GM18867 (cell line): ENCODE measurements around the gene ERI2.

Source experiments
- ATAC-seq: cut with Tn5 transposase; IDR thresholded peaks from one replicate; pipeline ENCODE4 v1.9.1; 2021; ENCODE audit warnings: mild to moderate bottlenecking, moderate library complexity; ENCODE audit not compliant: unreplicated experiment

The ERI2 gene, protein sequence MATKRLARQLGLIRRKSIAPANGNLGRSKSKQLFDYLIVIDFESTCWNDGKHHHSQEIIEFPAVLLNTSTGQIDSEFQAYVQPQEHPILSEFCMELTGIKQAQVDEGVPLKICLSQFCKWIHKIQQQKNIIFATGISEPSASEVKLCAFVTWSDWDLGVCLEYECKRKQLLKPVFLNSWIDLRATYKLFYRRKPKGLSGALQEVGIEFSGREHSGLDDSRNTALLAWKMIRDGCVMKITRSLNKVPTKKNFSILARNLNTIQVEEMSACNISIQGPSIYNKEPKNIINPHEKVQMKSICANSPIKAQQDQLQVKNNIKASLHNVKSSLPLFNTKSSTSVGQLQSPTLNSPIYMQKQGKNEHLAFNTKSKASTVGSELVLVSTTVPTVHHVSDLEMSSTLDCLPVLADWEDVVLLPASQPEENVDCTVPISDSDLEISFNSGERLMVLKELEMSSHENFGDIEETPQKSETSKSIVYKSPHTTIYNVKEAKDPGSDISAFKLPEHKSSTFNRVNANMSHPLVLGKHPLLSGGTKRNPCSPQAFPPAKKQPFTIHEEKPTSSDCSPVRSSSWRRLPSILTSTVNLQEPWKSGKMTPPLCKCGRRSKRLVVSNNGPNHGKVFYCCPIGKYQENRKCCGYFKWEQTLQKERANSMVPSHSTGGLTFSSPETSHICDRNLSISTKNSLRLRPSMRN

DNA sequence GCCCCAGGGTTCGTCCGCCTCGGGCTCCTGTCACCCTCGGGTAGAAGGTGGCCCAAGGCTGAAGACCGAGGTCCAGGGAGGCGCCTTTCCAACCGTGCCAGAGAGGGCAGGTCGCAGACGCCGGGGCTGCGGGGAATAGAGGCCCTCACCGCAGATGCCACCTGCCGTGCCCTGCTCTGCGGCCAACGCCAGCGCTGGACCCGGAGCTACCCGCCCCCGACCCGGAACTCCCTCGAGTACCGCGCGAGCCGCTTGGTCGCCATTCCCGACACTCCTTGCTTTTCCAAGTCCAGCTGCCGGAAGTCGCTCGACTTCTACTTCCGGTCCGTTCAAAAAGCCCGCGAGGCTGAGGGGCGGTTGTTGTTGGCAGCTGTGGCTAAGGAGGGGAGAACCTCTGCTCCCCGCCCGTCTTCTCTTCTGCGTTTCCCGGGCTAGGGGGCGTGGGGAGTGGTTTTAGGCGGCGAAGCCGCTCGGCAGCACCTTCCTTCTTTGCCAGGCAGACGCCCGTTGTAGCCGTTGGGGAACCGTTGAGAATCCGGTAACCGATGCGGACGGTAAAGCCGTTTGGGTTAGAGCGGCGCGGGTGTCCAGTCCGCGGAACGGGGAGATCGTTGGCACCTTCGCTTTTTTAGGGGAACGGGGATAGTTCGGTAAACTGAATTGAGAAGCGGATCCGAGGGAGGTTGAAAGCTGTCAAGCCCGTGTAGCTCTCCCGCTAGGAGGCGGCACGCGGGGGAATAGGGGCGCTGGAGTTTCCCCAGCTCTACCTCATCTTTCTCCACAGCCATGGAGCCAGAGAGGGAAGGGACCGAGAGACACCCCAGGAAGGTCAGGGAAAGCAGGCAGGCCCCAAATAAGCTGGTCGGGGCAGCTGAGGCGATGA lies at the start of gene ERI2, which contains the start of gene REXO5:
ERI2 (minus strand) TSS at position 305 of the 883 bp plus-strand sequence; CDS start at position 263, 42 bp downstream.
REXO5 (plus strand) TSS at position 360 of the 883 bp plus-strand sequence; CDS start at position 787, 427 bp downstream.
- peak; percentile 79 for ATAC-seq

DNA sequence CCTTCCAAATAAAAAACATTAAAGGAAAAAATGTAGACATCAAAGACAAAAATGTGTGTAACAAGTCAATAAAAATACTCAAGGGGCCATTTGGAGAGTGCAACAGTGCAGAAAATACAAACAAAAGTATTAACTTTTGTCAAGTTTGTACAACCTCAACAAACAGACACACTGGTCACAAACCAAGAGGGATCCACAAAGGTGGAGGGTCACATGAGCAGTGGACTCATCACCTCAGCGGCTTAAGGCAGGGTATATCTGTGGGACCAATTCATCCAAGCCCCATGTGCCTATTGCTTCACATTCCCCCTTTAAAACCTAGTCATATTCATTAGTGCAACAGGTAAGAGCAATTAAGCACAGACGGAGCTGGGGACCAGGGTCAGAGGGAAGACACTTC lies 48.7 kb upstream of the ERI2 start:
- ATAC-seq, result no peak

DNA sequence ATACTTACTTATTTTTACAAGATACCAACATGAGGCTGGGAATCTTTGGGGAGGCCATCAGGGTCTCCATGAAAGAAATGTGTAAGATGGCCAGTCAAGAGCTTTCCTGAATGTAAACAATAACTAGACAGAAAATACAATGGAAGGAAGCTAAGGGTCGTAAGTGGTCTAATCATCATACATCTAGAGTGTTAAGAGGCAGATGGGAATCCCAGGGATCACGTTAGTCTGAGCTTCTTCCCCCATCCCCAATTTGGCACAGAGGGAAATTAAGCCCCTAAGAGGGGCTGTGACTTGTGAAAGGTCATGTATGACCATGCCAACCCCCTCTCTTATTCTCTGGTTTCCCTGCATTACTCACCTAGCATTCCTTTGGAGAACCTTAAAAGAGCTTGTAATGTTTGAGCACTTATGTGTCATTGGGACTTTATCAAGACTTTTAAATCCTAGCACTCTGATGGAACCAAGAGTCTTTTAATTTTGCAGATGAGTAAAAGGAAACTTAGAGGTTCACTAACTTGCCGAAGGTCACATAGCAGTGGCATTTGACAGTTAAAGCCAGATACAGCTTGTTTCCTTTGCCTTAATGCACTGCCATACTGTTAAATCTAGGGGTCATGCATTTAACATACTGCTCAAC lies 47.8 kb upstream of the ERI2 start:
- ATAC-seq, result no peak

DNA sequence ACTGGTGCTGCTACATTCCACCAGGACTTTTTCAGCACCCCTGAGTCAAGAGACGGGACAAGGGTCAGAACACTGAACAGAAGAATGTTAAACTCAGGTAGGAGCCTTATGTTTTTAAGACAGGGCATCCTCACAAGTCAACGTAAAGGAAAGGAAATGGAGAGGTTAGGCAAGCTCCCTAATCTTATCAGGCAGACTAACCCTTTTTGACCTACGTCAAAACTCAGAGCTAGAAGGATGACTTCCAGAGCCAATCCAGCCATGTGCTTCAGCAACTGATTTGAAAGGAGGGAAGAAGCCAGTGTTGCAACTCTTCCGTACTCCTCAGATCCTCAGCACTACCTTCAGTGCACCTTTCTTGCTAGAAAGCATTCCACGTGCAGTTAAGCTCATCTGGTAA lies 46.9 kb upstream of the ERI2 start:
- no peak for ATAC-seq

DNA sequence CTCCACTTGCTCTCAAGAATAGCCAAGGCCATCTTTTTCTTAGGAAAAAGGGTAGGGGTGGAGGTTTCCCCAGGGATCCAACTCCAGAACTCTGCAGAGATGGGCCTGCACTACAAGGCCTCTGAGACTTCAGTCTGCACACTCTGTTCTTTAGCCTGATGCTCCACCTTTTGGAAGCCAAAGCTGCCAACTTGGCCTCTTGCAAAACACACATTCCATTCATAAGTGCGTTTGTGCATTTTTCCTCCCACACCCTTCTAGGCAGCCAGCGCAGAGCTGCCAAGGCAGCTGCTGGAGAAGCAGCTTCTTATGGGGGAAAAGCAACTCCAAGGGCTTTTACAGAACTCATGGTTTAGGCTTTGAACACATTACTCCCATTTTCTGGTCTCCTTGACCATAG lies 45.3 kb upstream of the ERI2 start:
- no peak for ATAC-seq

DNA sequence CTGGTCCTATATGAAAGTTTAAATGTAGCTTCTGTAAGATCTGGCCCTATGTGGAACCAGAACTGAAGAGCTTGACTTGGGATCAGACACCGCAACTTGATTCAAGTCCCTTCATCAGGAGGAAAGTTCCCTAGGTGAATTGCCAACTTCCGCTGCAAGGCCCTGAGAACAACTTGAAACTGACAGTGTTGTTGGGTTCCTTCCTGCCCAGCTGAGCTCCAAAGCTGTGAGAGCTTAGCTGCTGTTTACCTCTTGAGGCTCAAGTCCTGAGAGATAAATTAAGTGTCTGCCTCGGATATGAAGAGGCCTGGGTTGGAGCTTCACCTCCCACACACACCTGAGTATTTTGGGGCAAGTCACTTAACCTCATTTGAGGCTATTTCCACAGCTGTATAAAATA lies 44.7 kb upstream of the ERI2 start:
- ATAC-seq, result no peak

DNA sequence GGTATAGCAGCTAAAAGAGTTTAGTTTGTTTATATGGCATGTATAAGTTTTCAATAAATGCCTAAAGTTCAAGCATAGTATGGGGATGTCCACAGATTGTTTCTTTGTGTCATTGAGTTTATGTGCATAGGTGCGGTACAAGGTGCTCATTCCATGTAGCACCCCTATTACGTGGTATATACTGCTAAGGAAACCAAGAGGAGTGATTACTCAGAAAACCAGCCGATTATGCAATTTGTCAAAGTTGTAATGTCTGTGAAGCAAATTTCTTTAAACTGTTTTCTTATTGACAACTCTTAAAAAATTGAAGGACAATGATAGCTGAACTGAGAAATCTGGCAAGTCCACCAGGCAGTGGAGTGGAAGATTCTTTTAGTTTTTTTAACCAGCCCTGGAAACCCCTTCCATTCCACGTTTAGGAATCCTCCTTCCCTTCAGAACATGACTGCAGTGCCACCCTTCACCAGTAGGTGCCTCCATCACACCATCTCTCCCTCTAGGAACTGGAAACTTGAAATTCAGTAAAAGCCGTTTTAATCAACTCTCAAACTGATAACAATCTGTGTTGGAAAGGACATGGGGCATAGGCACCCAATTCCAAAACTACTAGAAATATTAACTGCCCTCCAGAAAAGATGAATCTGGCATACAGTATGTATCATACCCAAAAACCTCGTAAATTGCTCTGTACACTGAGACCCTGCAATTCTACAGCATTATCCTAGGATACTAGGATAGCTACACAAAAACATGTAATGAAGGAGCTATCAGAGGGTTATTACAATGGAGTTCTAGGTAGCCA lies 43.5 kb upstream of the ERI2 start:
- no peak for ATAC-seq

DNA sequence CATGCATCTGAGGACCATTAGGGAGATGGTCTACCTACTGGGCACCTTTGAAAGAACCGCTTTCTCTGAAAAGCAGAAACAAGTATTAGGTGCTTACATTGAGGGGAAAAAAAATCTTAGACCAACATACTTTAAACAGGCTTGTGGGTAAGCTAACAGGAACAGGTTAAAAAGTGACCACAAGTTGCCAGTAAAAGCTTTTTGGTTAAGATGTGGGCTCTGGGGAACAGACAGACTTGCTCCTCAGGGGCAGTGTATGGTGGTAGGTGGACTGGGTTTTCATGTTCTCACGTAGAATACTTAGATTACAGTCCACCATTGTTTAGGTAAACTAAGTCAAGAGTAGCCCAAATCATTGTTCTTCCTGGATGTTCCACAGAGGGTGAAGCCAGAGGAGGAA lies 41.3 kb upstream of the ERI2 start:
- no peak for ATAC-seq

DNA sequence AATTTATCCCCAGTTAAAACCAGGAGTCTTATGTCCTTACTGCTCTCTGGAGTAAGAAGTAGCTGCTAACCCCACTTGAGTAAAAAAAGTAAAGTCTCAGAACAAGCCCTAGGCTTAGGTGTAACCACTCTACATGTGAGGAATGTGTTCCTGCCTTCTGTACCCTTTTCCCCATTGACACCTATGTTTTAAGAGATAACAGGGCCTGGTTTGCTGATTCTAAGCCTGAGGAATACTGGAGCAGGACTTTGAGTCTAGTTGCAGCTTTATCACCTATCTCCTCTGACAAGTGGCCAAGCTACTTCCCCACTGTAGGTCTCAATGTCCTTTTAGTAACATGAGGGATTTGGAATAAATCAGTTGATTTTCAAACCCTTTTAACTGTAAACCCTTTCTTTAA lies 40.3 kb upstream of the ERI2 start:
- no peak for ATAC-seq

DNA sequence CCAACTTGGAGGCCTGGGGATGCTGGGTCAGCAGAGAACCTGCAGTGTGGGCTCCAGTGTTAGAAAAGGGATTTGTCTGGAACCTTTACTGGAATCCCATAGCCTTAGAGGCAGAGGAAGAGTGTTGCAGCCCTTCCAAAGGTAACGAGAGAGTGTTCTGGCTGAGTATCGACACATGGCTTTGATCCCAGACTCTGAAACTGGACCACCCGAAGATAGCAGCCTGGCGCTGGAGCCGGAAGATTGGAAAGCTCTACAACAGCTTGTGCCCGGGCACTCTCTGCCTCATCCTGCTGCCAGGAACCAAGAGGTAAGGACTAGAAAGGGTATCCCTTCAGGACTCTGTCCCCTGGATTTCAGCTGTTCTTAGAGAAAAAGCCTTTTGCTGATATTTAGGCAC lies 39.8 kb upstream of the ERI2 start:
- no peak for ATAC-seq

DNA sequence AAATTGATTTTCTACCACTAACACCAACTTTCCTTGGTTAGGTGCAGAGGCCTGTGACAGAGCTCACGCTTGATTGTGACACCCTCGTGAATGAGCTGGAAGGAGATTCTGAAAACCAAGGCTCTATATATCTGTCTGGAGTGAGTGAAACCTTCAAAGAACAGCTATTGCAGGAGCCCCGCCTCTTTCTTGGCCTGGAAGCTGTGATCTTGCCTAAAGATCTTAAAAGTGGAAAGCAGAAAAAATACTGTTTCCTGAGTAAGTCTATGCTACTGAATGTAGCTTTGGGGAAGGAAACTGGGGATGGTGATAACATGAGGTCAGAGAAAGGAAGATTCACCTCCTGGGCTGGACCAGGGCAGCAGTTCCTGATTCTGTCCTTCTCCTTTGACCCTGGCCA lies 38.3 kb upstream of the ERI2 start:
- ATAC-seq, result no peak

DNA sequence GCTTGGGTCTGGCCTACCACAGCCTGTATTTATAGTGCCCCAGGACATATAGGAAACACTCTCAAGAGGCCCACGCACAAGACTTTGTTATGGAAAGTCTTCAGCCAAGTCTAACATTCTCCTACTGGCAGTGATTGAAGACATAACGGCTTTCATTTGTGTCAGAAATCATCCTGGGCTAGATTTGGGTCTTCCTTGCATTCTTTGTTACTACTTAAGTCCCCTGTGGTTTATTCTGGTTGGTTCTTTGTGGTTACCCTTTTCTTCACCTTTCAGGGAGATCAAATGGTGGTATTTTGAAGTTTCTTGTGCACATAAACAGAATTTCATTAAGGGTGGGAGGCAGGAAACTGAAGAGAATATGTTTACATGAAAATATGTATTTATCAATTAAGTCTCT lies 37.8 kb upstream of the ERI2 start:
- no peak for ATAC-seq

DNA sequence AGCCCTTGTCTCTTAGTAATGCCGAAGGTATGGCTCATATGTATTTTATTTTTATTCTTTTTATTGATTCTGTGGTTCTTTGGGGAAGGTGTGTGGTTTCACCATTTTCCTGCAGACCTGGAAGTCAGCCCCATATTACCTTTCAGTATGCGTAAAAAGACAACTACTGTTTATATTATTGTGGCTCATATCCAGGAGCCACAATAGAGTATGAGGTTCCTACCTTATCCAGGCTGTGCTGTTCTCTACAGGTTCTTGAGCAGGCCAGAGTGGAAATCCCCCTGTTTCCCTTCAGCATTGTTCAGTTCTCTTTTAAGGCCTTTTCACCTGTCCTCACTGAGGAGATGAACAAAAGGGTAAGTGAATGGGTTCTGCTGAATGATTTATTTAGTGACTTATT lies 33.2 kb upstream of the ERI2 start:
- ATAC-seq, result no peak

DNA sequence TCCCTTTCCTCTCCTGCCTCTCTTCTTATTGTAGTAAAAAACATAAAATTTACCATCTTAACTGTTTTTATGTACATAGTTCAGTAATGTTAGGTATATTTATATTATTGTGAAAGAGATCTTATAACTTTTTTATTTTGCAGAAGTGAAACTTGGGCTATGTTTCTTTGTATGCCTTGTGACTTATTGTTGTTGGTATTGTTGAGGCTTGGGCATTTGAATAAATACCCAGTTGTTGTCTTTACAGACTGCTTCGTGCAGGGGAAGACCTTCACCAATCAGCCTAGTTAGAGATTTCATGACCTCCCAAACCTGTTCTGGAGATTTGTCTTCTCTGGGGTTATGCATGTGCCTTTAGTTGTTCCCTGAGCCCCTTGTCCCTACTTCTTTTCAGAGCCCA lies 32.0 kb upstream of the ERI2 start:
- ATAC-seq, result peak; percentile 67

DNA sequence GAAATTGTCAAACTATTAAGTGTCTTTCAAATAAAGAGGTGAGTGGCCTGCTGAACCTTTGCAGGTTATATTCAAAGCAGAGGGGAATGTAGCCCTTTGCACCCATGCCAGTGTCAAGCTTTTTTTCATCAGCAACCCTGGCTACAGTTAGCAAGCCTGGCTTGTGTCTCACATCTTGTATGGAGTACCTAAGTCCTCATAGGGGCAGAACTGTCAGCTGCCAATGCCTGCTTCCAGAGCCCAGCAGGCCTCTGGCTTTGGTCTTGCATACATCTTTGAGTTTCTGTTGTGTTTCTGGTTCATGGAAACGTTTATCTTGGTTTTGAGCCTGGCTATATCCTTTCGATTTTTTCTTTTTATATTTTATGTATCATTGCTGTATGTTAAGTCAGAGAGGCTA lies 26.8 kb upstream of the ERI2 start:
- no peak for ATAC-seq

DNA sequence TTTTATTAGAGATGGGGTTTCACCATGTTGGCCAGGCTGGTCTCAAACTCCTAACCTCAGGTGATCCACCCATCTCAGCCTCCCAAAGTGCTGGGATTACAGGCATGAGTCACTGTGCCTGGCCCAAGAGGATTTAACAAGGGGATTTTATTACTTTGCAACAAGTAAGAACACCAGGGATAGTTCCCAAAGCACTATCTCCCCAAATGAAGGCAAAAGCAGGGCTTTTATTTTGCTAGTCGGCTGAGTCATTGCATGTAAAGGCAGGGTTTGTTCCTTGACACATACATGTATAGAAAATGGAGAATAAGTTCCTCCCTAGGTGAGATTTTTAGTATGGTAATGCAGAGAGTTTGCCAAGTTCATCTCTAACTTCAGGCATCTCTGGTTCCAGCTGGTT lies 24.1 kb upstream of the ERI2 start:
- no peak for ATAC-seq

DNA sequence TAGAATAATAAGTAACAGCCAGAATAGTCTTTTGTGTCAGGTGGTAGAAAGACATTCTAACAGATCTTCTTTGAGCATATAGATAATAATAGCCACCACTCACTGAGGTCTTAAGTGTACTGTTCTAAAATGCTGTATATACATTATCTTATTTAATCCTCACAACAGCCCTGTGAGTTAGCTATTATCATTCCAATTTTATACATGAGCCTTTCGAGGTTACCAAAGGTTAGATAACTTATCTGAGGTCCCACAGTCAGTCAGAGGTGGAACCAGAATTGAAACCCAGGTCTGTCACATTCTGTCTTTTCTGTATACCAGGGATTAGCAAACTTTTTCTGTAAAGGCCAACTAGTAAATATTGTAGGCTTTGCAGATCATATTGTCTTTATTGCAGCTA lies 23.3 kb upstream of the ERI2 start:
- no peak for ATAC-seq

DNA sequence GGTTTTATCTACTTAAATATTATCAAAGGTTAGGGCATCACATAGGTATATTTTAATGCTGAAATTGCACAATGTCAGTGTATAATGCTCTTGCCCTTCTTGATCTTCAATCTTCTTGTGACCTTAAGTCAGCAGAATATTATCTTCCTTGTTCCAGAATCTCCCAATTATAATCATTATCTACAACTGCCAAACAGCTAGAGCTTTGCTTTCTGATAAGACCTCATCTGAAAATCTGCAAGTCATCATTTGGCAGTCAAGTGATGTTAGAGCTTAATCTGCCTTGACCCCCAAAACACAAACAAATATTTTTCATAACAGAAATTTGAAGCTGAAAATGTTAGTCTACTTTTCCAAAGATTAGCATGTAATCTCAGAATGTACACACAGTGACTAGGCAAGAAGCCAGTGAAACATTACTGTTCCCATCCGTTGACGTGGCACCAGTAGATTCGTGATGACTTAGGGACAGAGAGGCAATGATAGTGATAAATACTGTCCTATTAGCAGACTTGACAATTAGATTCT lies 19.8 kb upstream of the ERI2 start:
- ATAC-seq, result no peak

DNA sequence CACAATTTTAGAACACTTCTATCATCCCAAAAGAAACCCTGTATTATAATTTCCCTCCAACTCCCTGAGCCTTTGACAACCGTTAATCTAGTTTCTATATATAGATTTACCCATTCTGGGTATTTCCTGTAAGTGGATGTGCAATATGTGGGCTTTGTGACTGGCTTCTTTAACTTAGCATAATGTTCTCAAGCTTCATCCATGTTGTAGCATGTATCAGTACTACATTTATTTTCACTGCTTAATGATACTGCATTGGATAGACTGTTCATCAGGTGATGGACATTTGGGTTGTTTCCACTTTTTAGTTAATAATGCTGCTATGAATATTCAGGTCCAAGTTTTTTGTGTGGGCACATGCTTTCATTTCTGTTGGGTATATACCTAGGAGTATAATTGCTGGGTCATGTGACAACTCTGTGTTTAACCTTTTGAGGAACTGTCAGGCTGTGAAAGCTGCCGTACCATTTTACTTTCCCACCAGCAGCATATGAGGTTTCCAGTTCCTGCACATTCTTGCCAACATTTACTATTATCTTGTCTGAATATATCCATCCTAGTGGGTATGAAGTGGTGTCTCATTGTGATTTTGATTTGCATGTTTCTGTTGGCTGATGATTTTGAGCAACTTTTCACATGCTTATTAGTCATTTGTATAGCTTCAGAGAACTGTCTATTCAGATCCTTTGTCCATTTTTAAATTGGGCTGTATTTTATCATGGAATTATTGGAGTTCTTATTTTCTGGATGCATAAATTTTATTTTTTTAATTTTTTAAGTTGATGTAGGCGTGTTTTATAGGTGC lies 16.5 kb upstream of the ERI2 start:
- no peak for ATAC-seq
